Neural cell (in vitro differentiated cells): ENCODE data around the gene HBE1. TPM values are rescaled to one million over a fixed set of nuclear protein-coding genes. Genes with fewer than 3 reads are reported as not detected.

Source experiments
- H2AFZ ChIP-seq: fragments of 200-600, 300-800 bp; sonication (generic), shearing (Covaris generic); 2 replicates; pipeline ENCODE4 v1.6.0; 2014; ENCODE audit warnings: low read depth, mild to moderate bottlenecking, antibody characterized with exemption, low read length, moderate library complexity
- H3F3A ChIP-seq: fragments of 200-600 bp; shearing (Covaris generic); 2 replicates; pipeline ENCODE4 v1.6.1; 2016; ENCODE audit warnings: mild to moderate bottlenecking, moderate library complexity, mixed read lengths, antibody characterized with exemption, low read length; ENCODE audit not compliant: insufficient read depth, poor library complexity, severe bottlenecking
- H3K27ac ChIP-seq: fragments of 200-600, 300-800 bp; sonication (generic), shearing (Covaris generic); 2 replicates; pipeline ENCODE4 v1.5.1; 2014; ENCODE audit warnings: mild to moderate bottlenecking, low read length, moderate library complexity
- H3K27me3 ChIP-seq: fragments of 300-800, 200-600 bp; sonication (generic), shearing (Covaris generic); 2 replicates; pipeline ENCODE4 v1.6.0; 2014; ENCODE audit warnings: mild to moderate bottlenecking, low read depth, low read length, moderate library complexity; ENCODE audit not compliant: insufficient read depth
- H3K36me3 ChIP-seq: fragments of 300-800, 200-600 bp; sonication (generic), shearing (Covaris generic); 2 replicates; pipeline ENCODE4 v1.5.1; 2014; ENCODE audit warnings: mild to moderate bottlenecking, antibody characterized with exemption, low read length, moderate library complexity; ENCODE audit not compliant: insufficient read depth
- H3K4me2 ChIP-seq: fragments of 300-800, 200-600 bp; sonication (generic), shearing (Covaris generic); 2 replicates; pipeline ENCODE4 v1.6.0; 2014; ENCODE audit warnings: mild to moderate bottlenecking, low read length
- H3K4me3 ChIP-seq: fragments of 300-800, 200-600 bp; sonication (generic), shearing (Covaris generic); 2 replicates; pipeline ENCODE4 v1.5.1; 2014; ENCODE audit warnings: mild to moderate bottlenecking, low read length, moderate library complexity
- H3K79me2 ChIP-seq: fragments of 200-600 bp; shearing (Covaris generic); replicated peaks from 2 replicates; pipeline ENCODE4 v1.6.0; 2014; ENCODE audit warnings: mild to moderate bottlenecking, low read length, moderate library complexity; ENCODE audit not compliant: insufficient read depth
- H3K9ac ChIP-seq: fragments of 300-800, 200-600 bp; sonication (generic), shearing (Covaris generic); 2 replicates; pipeline ENCODE4 v1.6.1; 2016; ENCODE audit warnings: mild to moderate bottlenecking, low read length, mixed read lengths
- H3K9me2 ChIP-seq: fragments of 200-600 bp; shearing (Covaris generic); 2 replicates; pipeline ENCODE4 v1.6.1; 2016; ENCODE audit warnings: mild to moderate bottlenecking, low read length, mixed read lengths; ENCODE audit not compliant: insufficient read depth
- H3K9me3 ChIP-seq: fragments of 200-600, 300-800 bp; sonication (generic), shearing (Covaris generic); 2 replicates; pipeline ENCODE4 v1.6.1; 2016; ENCODE audit warnings: mild to moderate bottlenecking, mixed run types, low read length, moderate library complexity, mixed read lengths
- H4K20me1 ChIP-seq: fragments of 200-600 bp; shearing (Covaris generic); 2 replicates; pipeline ENCODE4 v1.6.1; 2016; ENCODE audit warnings: mild to moderate bottlenecking, mixed run types; ENCODE audit not compliant: insufficient read depth
- EP300 ChIP-seq: fragments of 450-650 bp; conservative IDR thresholded peaks from 2 replicates; pipeline ENCODE4 v1.6.1; 2014; ENCODE audit warnings: antibody characterized with exemption, mild to moderate bottlenecking, moderate library complexity; ENCODE audit not compliant: poor library complexity, severe bottlenecking
- MXI1 ChIP-seq: fragments of 450-650 bp; conservative IDR thresholded peaks from 2 replicates; pipeline ENCODE4 v1.6.1; 2014; ENCODE audit warnings: antibody characterized with exemption, mild to moderate bottlenecking; ENCODE audit not compliant: poor library complexity, severe bottlenecking
- RAD21 ChIP-seq: fragments of 450-650 bp; conservative IDR thresholded peaks from 2 replicates; pipeline ENCODE4 v1.6.1; 2014; ENCODE audit warnings: antibody characterized with exemption, mild to moderate bottlenecking, moderate library complexity
- SMC3 ChIP-seq: fragments of 450-650 bp; conservative IDR thresholded peaks from 2 replicates; pipeline ENCODE4 v1.6.1; 2014; ENCODE audit warnings: antibody characterized with exemption, mild to moderate bottlenecking, moderate library complexity; ENCODE audit not compliant: poor library complexity
- TAF1 ChIP-seq: IDR thresholded peaks from 2 replicates; pipeline ENCODE4 v1.6.1; 2012; ENCODE audit warnings: low read depth
- polyA plus RNA-seq: library from polyadenylated mRNA; depleted of rRNA; stranded (reverse); fragments of >200 nt; gene quantifications from 2 replicates; pipeline ENCODE4 v1.2.3, GENCODE V29; 2014
- TF ChIP-seq, protein P1 (sequence below): IDR thresholded peaks from 2 replicates; pipeline ENCODE4 v1.6.1; 2012; ENCODE audit warnings: borderline replicate concordance
- TF ChIP-seq, protein P2 (sequence below): fragments of 450-650 bp; IDR thresholded peaks from 2 replicates; pipeline ENCODE4 v1.5.1; 2014; ENCODE audit warnings: antibody characterized with exemption, mild to moderate bottlenecking, moderate library complexity; ENCODE audit not compliant: poor library complexity, severe bottlenecking

Gene HBE1
- polyA plus RNA-seq, 1 donor from 2014 or later = not detected

DNA sequence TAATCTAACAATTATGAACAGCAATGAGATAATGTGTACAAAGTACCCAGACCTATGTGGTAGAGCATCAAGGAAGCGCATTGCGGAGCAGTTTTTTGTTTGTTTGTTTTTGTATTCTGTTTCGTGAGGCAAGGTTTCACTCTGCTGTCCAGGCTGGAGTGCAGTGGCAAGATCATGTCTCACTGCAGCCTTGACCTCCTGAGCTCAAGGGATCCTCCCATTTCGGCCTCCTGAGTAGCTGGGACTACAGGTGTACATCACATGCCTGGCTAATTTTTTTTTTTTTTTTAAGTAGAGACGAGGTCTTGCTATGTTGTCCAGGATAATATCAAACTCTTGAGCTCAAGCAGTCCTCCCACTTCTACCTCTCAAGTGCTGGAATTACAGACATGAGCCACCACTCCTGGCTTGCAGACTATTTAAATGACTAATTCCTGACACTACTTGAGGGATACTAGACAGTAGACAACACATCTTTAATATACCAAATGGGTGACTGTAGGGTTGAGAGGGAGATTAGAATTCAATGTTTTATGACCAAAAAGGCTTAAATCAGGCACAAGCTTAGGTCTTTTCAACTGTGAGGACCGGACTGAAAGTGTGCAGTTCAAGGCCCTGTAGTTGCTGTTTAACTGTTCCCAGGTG, 19.3 kb upstream of the HBE1 start:
- H3K36me3 ChIP-seq = no peaks in the 10 kb centered on the region
- no peaks in the 10 kb centered on the region for H3K79me2 ChIP-seq
- no peak overlapping the region for H3K4me2 ChIP-seq
- no peak for TF ChIP-seq MXI1
- TF ChIP-seq, protein P1, sequence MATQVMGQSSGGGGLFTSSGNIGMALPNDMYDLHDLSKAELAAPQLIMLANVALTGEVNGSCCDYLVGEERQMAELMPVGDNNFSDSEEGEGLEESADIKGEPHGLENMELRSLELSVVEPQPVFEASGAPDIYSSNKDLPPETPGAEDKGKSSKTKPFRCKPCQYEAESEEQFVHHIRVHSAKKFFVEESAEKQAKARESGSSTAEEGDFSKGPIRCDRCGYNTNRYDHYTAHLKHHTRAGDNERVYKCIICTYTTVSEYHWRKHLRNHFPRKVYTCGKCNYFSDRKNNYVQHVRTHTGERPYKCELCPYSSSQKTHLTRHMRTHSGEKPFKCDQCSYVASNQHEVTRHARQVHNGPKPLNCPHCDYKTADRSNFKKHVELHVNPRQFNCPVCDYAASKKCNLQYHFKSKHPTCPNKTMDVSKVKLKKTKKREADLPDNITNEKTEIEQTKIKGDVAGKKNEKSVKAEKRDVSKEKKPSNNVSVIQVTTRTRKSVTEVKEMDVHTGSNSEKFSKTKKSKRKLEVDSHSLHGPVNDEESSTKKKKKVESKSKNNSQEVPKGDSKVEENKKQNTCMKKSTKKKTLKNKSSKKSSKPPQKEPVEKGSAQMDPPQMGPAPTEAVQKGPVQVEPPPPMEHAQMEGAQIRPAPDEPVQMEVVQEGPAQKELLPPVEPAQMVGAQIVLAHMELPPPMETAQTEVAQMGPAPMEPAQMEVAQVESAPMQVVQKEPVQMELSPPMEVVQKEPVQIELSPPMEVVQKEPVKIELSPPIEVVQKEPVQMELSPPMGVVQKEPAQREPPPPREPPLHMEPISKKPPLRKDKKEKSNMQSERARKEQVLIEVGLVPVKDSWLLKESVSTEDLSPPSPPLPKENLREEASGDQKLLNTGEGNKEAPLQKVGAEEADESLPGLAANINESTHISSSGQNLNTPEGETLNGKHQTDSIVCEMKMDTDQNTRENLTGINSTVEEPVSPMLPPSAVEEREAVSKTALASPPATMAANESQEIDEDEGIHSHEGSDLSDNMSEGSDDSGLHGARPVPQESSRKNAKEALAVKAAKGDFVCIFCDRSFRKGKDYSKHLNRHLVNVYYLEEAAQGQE = no peak
- no peak for TF ChIP-seq RAD21
- H2AFZ ChIP-seq = no peak overlapping the region
- H3K9ac ChIP-seq = no peak overlapping the region
- no peak overlapping the region for H3K27ac ChIP-seq
- H3K9me3 ChIP-seq = no peaks in the 10 kb centered on the region
- no peak overlapping the region for H3K4me3 ChIP-seq
- no peaks in the 10 kb centered on the region for H3F3A ChIP-seq
- no peaks in the 10 kb centered on the region for H3K27me3 ChIP-seq
- no peaks in the 10 kb centered on the region for H4K20me1 ChIP-seq
- H3K9me2 ChIP-seq = no peaks in the 10 kb centered on the region

DNA sequence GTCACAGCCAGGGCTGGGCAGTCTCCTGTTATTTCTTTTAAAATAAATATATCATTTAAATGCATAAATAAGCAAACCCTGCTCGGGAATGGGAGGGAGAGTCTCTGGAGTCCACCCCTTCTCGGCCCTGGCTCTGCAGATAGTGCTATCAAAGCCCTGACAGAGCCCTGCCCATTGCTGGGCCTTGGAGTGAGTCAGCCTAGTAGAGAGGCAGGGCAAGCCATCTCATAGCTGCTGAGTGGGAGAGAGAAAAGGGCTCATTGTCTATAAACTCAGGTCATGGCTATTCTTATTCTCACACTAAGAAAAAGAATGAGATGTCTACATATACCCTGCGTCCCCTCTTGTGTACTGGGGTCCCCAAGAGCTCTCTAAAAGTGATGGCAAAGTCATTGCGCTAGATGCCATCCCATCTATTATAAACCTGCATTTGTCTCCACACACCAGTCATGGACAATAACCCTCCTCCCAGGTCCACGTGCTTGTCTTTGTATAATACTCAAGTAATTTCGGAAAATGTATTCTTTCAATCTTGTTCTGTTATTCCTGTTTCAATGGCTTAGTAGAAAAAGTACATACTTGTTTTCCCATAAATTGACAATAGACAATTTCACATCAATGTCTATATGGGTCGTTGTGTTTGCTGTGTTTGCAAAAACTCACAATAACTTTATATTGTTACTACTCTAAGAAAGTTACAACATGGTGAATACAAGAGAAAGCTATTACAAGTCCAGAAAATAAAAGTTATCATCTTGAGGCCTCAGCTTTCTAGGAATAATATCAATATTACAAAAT, 18.6 kb upstream of the HBE1 start:
- Histone ChIP-seq H3K9me3 (no peaks in the 10 kb centered on the region), H3K27me3 (no peaks in the 10 kb centered on the region), H2AFZ (no peak overlapping the region), H3K9ac (no peak overlapping the region), H3K79me2 (no peaks in the 10 kb centered on the region), H3K9me2 (no peaks in the 10 kb centered on the region), H3K4me3 (no peak overlapping the region), H4K20me1 (no peaks in the 10 kb centered on the region), H3F3A (no peaks in the 10 kb centered on the region), H3K4me2 (no peak overlapping the region), H3K36me3 (no peaks in the 10 kb centered on the region), H3K27ac (no peak overlapping the region)
- TF ChIP-seq, protein P2, sequence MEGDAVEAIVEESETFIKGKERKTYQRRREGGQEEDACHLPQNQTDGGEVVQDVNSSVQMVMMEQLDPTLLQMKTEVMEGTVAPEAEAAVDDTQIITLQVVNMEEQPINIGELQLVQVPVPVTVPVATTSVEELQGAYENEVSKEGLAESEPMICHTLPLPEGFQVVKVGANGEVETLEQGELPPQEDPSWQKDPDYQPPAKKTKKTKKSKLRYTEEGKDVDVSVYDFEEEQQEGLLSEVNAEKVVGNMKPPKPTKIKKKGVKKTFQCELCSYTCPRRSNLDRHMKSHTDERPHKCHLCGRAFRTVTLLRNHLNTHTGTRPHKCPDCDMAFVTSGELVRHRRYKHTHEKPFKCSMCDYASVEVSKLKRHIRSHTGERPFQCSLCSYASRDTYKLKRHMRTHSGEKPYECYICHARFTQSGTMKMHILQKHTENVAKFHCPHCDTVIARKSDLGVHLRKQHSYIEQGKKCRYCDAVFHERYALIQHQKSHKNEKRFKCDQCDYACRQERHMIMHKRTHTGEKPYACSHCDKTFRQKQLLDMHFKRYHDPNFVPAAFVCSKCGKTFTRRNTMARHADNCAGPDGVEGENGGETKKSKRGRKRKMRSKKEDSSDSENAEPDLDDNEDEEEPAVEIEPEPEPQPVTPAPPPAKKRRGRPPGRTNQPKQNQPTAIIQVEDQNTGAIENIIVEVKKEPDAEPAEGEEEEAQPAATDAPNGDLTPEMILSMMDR = no peak
- no peak for TF ChIP-seq TAF1
- no peak for TF ChIP-seq RAD21
- TF ChIP-seq, protein P1 = no peak
- TF ChIP-seq EP300 = no peak
- TF ChIP-seq SMC3 = no peak
